Psoas muscle (tissue), 8 donors: Measurements from ENCODE around the gene ZFHX3. TPM values are rescaled to one million over a fixed set of nuclear protein-coding genes. Genes with fewer than 3 reads are reported as not detected.

Experiments
- ATAC-seq, 4 donors: fragments of 200-7000 bp; cut with Tn5 transposase; one replicate each; pipeline ENCODE4 v1.9.1; 2020; ENCODE audit warnings: moderate library complexity in 3 of 4, mild to moderate bottlenecking in 2 of 4
- DNase-seq, 2 donors: peaks; one replicate each; pipeline ENCODE4 v3.0.0-alpha.2; 2020
- H3K27ac ChIP-seq: fragments of 200-600 bp; one replicate; pipeline ENCODE4 v1.8.0; 2022
- H3K27me3 ChIP-seq, 3 donors: fragments of 200-600 bp in 1 of 3; one replicate each; pipeline versions ENCODE4 v1.6.1 to v1.8.0; 2013 to 2022; ENCODE audit warnings: low read length in 2 of 3, mild to moderate bottlenecking in 2 of 3, moderate library complexity in 1 of 3; ENCODE audit not compliant: insufficient read depth in 3 of 3
- H3K36me3 ChIP-seq, 2 donors: fragments of 200-600 bp in 1 of 2; one replicate each; pipeline versions ENCODE4 v1.6.1 to v1.8.0; 2013 to 2022; ENCODE audit warnings: low read depth in 1 of 2, mild to moderate bottlenecking in 1 of 2, moderate library complexity in 1 of 2; ENCODE audit not compliant: insufficient read depth in 1 of 2
- H3K4me1 ChIP-seq: fragments of 200-600 bp; one replicate; pipeline ENCODE4 v1.8.0; 2022
- H3K4me3 ChIP-seq: fragments of 200-600 bp; one replicate; pipeline ENCODE4 v1.8.0; 2022; ENCODE audit warnings: mild to moderate bottlenecking
- H3K9me3 ChIP-seq: fragments of 200-600 bp; one replicate; pipeline ENCODE4 v1.8.0; 2022
- WGBS, 3 donors: extraction: QIAGEN DNeasy Blood & Tissue Kit; methylation state at CpG; one replicate each; pipeline versions ENCODE4 v1.1.6 to v1.1.7; 2013; 5-methylcytosine and 5-hydroxymethylcytosine counted together
- intact Hi-C, 2 donors: fragments of 100-400 bp; cut with DNase I; formaldehyde crosslinking; loops; one replicate each; pipeline versions ENCODE4 v1.11.0 to v1.14.2; 2022
- polyA plus RNA-seq, 3 donors: library from polyadenylated mRNA; stranded (reverse); fragments of 200-250 nt; gene quantifications; one replicate each; pipeline ENCODE4 v1.2.3, GENCODE V29; 2013
- total RNA-seq, 4 donors: library from RNA; stranded (reverse); fragmentation: NEBNext Ultra II Directional in 2 of 4; extraction: Animal tissue kit (Norgen Biotek cat#: 25700) in 2 of 4; gene quantifications; one replicate each; pipeline versions ENCODE4 v1.2.1 to v1.2.4, GENCODE V29; 2021 to 2023
- TF ChIP-seq, protein P1 (sequence below): fragments of 200-600 bp; IDR thresholded peaks from one replicate; pipeline ENCODE4 v1.8.0; 2022; ENCODE audit warnings: antibody characterized with exemption
- donor health status: healthy with polysubstance abuse.
- donor health status: DM: no; HTN: no; CAD: no; lungs with moderate emphysema.
- donor health status: Bipolar disorder and iron deficiency.
- donor health status: healthy.
- donor health status: DM: yes; HTN: yes; CAD: no.
- donor health status: DM: no; HTN: no; CAD: no.
- donor health status: DM: no; HTN: no; CAD: no.
- donor health status: DM: yes; HTN: yes; CAD: no.

ZFHX3 gene
- total and polyA plus RNA-seq, 7 donors: 3.3 to 36.9 (median 11.5) TPM

DNA sequence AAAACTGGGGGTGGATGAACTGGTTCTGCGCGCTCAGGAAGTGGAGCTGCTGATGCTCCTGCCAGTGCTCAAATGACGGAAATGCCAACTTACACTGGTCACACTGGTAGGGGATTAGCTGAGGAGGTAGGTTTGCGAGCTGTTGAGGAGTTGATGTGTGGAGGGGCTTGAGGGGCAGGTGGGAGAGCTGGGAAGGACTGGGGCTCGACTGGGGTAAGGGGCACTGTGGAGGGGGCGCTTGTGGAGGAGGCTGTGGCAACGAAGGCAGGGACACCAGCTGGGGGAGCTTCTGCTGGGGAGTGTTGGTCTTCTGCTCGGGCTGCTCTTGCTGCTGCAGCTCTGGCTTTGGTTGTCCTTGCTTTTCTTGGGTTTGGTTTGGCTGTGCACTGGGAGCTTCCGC is 252.9 kb downstream of the ZFHX3 start:
- ATAC-seq (no peak), DNase-seq (no peak)
- Histone ChIP-seq H3K27ac (no peak overlapping the region), H3K36me3 (peaks cover 3 to 88% of the 10 kb centered on the region in 2 donors), H3K27me3 (no peaks in the 10 kb centered on the region), H3K9me3 (no peaks in the 10 kb centered on the region), H3K4me3 (no peak overlapping the region), H3K4me1 (no peaks in the 10 kb centered on the region)
- intact Hi-C loops: no loop called here
- TF ChIP-seq, protein P1, sequence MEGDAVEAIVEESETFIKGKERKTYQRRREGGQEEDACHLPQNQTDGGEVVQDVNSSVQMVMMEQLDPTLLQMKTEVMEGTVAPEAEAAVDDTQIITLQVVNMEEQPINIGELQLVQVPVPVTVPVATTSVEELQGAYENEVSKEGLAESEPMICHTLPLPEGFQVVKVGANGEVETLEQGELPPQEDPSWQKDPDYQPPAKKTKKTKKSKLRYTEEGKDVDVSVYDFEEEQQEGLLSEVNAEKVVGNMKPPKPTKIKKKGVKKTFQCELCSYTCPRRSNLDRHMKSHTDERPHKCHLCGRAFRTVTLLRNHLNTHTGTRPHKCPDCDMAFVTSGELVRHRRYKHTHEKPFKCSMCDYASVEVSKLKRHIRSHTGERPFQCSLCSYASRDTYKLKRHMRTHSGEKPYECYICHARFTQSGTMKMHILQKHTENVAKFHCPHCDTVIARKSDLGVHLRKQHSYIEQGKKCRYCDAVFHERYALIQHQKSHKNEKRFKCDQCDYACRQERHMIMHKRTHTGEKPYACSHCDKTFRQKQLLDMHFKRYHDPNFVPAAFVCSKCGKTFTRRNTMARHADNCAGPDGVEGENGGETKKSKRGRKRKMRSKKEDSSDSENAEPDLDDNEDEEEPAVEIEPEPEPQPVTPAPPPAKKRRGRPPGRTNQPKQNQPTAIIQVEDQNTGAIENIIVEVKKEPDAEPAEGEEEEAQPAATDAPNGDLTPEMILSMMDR: no peak
- WGBS, 3 donors: 91 to 97% (median 92%) methylated on average over 8 to 9 of the region's 9 CpGs

DNA sequence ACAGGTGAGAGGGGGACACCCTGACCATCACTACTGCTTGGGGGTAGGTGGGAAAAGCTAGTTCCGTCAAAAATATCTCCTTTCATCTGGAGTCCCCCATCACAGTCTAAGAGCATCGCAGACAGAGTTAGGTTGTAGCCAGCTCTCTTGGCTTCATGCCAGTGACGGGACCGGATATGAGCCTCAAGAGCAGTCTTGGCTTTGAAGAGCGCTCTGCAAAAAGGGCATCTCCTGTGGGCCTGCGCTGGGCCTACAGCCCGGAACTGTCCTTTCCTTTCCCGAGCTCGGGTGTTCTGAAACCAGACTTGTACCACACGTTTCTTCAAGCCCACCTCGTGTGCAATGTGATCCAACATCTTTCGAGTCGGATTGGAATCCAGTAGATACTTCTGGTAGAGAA is 253.6 kb downstream of the ZFHX3 start:
- no peak overlapping the region for H3K27ac ChIP-seq
- no peaks in the 10 kb centered on the region for H3K4me1 ChIP-seq
- H3K36me3 ChIP-seq: peaks cover 3 to 84% of the 10 kb centered on the region in 2 donors
- intact Hi-C loops: no loop called here
- DNase-seq (peak in 1 of 2 donors; percentile 63), ATAC-seq (peak in 1 of 4 donors; percentile 16)
- TF ChIP-seq, protein P1: no peak
- H3K9me3 ChIP-seq: no peaks in the 10 kb centered on the region
- H3K4me3 ChIP-seq: no peak overlapping the region
- 76 to 90% (median 86%) methylated on average over 13 of the region's 13 CpGs for WGBS, 3 donors
- H3K27me3 ChIP-seq: no peaks in the 10 kb centered on the region

DNA sequence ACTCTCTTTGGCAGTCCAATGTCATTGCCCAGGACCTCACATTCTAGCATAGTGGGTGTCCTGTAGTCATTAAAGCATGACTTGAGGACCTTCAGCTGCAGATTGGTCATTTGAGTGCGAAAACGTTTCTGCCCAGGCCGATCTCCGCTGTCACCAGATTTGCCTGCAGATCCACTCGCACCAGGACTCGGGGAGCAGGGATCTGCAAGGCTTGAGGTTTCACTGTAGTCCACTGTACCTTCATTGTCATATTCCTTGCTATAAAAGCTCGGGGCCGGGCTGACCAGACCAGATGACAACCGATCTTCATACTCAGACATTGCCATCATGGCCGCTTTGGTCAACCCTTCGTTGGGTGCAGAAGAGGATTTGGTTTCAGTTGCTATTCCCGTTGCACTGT is 254.2 kb downstream of the ZFHX3 start:
- Histone ChIP-seq H3K4me1 (no peaks in the 10 kb centered on the region), H3K27me3 (no peaks in the 10 kb centered on the region), H3K9me3 (no peaks in the 10 kb centered on the region), H3K27ac (no peak overlapping the region), H3K36me3 (peaks cover 3 to 78% of the 10 kb centered on the region in 2 donors), H3K4me3 (no peak overlapping the region)
- intact Hi-C loops: no loop called here
- 93 to 97% (median 95%) methylated on average over 12 of the region's 12 CpGs for WGBS, 3 donors
- DNase-seq (no peak), ATAC-seq (no peak)
- TF ChIP-seq, protein P1: no peak

DNA sequence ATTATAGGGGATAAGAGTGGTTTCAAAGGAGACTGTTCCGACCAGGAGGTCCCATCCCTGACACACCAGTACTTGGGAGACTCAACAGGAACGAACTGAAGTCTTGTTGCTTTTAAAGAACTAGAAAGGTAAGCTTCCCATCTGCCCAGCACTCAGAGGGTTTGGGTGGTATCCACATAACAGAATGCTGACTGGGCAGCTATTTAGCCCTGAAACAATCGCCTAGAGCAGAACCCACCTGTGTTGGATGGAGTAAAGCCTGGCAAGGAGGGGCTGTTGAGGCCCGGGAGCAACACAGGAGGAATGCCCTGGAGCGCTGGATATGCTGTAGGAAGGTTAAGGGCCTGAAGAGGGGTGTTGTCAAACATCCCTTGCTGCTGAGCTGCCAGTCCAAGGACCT is 254.9 kb downstream of the ZFHX3 start:
- Histone ChIP-seq H3K9me3 (no peaks in the 10 kb centered on the region), H3K27me3 (no peaks in the 10 kb centered on the region), H3K36me3 (peaks cover 3 to 71% of the 10 kb centered on the region in 2 donors), H3K4me1 (no peaks in the 10 kb centered on the region), H3K4me3 (no peak overlapping the region), H3K27ac (no peak overlapping the region)
- no peak for ATAC-seq
- DNase-seq: no peak
- TF ChIP-seq, protein P1: no peak
- intact Hi-C loops: no loop called here
- 97 to 98% (median 97%) methylated on average over 5 of the region's 5 CpGs for WGBS, 3 donors

DNA sequence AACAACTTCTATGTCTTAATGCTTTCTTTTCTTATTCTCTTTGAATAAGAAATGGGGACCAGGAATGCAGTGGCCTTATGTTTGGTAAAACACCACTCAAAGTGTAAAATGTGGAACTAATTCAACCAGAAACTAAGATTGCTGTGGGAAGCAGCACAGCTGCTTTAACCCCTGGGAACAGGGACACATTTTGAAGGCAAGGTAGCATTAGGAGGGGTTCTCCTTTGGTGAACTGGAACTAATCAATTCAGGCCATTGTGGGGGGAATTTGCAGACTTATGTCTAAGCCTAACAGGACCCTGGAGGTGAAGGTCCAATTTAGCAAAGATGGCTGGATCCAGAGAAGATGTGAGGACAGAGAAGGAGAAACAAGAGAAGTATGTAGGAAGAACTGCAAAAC is 256.1 kb downstream of the ZFHX3 start:
- Histone ChIP-seq H3K27ac (no peak overlapping the region), H3K36me3 (peaks cover 0 to 65% of the 10 kb centered on the region in 2 donors), H3K9me3 (no peaks in the 10 kb centered on the region), H3K27me3 (no peaks in the 10 kb centered on the region), H3K4me3 (no peak overlapping the region), H3K4me1 (no peaks in the 10 kb centered on the region)
- ATAC-seq (no peak), DNase-seq (no peak)
- TF ChIP-seq, protein P1: no peak
- intact Hi-C loops: no loop called here
